Ovary (tissue), 3 donors: ENCODE data around the gene AHCTF1.
A peak's percentile ranks its signal among the peaks of the same experiment; 100 is the strongest.

Experiments used
- POLR2A ChIP-seq: fragments of 450-650 bp; IDR thresholded peaks from one replicate; pipeline ENCODE4 v1.6.1; 2017; ENCODE audit warnings: antibody characterized with exemption, mild to moderate bottlenecking, moderate library complexity
- TF ChIP-seq, protein P1 (sequence below), 3 donors: fragments of 450-650 bp in 2 of 3; fragments of 200-600 bp in 1 of 3; IDR thresholded peaks; one replicate each; pipeline versions ENCODE4 v1.5.1 to v1.8.0; 2016 to 2022; ENCODE audit warnings: antibody characterized with exemption in 3 of 3, mild to moderate bottlenecking in 1 of 3
- donor health status: DM: no; HTN: no; CAD: no.

DNA sequence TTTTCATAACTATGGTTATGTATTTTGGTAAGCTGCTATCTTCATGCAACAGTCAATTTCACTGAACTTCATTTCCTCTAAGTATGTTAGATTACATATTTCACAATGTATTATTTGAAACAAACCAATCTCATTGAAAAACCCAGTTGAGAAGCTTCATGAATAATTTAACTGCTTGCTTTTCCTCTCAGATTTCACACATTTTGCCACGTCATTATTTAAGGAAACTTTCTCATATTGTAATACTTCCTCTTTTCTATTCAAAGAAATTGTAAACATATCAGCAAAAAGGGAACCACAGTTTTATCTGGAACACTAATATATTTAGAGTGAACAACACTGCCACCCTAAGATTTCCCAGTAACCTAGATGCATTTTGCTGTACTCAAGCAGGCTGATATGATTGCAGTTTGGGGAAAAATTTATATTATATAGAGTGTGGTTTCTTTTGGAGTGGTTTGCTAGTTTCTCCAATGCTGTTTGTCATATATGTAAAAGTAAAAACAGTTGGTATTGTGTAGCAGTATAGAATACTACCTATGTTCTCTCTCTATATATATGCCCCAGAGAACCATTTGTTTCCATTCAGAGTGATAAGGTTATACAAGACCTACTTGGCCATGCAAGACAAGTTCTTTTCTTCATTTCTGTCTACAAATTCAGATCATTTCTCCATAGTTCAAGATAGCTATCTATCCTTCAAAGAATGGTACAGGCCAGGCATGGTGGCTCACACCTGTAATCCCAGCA, 28.4 kb upstream of the AHCTF1 start:
- TF ChIP-seq POLR2A: no peak
- TF ChIP-seq, protein P1, sequence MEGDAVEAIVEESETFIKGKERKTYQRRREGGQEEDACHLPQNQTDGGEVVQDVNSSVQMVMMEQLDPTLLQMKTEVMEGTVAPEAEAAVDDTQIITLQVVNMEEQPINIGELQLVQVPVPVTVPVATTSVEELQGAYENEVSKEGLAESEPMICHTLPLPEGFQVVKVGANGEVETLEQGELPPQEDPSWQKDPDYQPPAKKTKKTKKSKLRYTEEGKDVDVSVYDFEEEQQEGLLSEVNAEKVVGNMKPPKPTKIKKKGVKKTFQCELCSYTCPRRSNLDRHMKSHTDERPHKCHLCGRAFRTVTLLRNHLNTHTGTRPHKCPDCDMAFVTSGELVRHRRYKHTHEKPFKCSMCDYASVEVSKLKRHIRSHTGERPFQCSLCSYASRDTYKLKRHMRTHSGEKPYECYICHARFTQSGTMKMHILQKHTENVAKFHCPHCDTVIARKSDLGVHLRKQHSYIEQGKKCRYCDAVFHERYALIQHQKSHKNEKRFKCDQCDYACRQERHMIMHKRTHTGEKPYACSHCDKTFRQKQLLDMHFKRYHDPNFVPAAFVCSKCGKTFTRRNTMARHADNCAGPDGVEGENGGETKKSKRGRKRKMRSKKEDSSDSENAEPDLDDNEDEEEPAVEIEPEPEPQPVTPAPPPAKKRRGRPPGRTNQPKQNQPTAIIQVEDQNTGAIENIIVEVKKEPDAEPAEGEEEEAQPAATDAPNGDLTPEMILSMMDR (IDR thresholded peaks at IDR 0.05): peak in 2 of 3 donors; percentile 28 to 30
